DMS79 treated with DMSO at 0.1 percent for 48 hours (cell line): ENCODE results near the gene LZTS2.

Source experiments
- DNase-seq: peaks from one replicate; lab custom pipeline; 2025; lab: John Stamatoyannopoulos, UW

Gene LZTS2

DNA sequence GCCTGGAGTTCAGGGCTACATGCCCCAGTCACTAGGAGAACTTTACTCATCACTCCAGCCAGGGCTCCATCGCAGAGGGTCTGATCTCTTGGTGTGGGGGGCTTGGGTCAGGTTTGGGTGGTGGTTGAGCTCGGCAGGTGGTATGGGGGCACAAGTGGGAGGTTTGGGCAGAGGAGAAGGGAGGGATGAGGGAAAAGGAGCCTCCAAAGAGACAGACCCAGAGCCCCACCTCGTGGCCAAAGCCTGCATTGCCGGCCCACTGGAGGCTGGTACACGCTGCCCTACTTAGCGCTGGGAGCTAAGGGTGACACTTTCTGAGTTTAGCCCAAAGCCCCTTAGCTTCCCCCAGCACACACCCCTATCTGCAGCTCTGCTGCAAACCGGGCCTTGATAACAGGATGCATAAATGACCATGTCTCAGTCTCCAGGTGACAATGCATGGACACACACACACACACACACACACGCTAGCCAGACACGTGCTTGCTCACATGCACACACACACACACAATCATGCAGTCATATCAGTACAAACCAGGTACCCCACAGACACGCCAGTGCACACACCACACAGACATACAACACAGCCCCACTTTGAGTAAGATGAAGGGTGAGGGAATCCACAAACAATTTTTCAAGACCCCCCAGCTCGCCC is 14.7 kb downstream of the LZTS2 start:
- peak; percentile 18 for DNase-seq

GRCh38 chr10:101014966-101015581 is 15.5 kb downstream of the LZTS2 start:
- DNase-seq = no peak

DNA sequence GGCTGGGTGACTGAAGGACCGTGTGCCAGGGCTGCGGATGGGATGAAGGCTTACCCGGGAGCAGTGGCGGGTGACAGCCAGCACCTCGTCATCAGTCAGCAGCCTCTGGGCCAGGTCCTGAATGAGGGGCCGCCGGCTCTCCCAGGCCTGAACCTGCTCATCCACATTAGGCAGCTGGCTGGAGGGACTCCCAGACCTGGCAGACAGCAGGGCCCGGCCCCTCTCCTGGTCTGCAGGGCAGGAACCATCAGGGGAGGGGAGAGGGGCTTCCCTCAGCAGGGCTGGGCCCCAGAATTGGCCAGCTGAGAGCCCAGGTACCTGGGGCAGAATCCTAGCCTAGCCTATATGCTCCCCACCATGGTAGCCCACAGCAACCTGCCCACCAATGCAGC is 16.0 kb downstream of the LZTS2 start:
- DNase-seq = no peak

GRCh38 chr10:101016814-101017213 is 17.2 kb downstream of the LZTS2 start:
- DNase-seq = no peak

GRCh38 chr10:101018118-101018599 is 18.6 kb downstream of the LZTS2 start:
- no peak for DNase-seq

DNA sequence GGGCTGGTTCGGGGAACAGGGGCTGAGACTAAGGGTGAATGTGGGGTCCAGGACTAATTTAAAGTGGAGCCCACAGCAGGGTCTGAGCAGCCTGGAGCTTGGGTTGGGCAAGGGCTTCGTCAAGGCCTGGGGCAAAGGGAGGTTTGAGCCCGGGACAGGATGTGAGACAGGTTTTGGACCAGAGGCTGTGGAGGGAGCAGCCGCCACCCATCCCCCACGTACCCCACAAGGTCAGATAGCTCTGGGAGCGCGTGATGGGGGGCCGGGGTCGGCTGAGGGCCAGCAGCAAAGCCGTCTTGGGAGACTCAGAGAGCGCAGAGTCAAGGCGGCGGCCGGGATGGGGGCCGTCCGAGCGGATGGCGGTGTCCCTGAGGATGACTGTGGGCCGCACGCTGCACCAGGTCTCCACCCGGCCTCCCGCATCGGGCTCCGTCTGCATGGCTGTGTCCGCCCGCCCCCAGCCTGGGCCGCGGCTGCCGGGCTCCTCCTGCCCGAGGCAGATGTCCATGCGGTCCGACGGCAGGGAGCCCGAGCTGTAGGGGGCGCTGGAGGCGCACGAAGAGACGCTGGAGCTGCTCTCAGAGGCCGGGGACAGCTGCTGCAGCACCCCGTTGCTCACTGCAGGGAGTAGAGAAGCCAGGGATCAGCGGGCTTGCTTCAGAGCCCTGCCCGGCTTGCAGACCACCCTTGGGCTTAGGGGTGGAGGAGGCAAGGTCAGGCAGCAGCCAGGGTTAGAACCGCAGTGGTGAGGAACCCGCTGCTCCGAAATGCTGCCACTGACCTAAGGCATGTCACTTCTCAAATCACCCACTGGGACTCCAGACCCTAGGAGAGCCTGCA is 19.2 kb downstream of the LZTS2 start:
- peak; percentile 27 for DNase-seq

GRCh38 chr10:101019440-101019703 is 19.8 kb downstream of the LZTS2 start:
- DNase-seq = no peak

GRCh38 chr10:101020427-101021075 is 20.9 kb downstream of the LZTS2 start:
- no peak for DNase-seq

DNA sequence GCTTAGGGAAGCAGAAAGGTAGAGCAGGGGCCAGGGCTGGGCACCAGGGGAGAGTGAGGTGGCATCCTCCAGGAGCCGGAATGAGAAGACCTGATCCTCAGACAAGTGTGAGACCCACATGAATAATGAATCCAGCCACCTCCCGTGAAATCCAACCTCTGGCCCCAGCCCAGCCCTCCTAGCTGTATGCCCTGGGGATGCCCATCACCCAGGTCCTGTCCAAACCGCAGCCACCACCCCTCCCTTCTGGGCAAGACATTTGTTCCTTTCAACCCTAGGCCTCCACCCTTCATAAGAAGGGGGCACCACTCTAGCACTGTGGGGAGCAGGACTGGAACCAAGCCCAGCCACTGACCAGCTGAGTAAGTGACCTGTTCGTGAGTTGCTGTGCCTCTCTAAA is 21.6 kb downstream of the LZTS2 start:
- DNase-seq = no peak

DNA sequence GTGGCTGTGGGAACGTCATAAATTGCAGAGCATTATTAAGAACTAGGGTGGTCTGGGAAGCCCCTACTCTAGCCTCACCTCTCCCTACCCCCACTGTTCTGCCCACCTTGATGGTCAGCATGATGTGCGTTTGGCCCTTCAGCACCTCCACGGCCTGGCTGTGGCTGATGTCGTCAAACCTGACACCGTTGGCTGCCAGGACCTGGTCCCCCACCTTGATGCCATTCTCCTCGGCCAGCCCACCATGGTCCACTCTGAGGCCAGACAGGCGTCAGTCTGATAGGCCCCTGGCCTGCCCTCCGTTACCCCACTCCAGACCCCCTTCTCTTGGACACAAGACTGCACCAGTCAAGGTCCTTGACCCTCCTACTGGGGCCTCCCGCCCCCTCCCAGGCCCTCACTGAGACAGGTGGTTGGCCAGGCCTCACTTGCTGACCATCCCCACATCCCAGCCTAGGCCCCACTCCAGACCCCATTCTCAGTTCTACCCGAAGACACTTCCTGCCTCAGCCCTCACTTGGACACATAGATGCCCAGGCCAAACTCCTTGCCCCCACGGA is 22.2 kb downstream of the LZTS2 start:
- DNase-seq = no peak

DNA sequence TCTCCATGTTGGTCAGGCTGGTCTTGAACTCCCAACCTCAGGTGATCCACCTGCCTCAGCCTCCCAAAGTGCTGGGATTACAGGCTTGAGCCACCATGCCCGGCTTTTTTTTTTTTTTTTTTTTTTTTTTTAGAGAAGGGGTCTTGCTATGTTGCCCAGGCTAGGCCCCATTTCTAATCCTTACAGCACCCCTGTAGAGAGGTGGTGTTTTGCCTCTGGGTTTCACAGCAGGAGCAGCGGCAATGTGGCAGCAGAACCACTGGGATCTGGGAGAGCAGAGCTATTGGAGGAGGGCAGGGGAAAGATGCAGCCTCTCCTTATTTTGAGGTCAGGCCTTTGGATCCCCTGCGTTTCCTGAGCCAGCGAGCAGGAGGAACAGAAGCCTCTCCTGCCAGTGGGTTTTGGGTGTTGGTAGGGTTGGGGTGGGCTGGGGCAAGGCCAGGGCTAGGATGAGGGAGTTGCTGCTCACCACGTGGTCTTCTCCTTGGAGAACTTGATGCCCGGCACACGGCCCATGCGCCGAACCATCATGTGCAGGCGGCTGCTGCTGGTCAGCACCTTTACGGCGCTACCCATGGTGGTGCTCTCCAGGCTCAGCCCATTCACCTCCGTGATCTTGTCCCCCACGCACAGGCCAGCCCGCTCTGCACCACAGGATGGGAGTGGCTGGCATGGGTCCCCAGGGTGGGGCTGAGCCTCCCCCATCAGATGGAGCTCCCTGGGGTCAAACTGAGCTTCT is 23.5 kb downstream of the LZTS2 start:
- DNase-seq = no peak

DNA sequence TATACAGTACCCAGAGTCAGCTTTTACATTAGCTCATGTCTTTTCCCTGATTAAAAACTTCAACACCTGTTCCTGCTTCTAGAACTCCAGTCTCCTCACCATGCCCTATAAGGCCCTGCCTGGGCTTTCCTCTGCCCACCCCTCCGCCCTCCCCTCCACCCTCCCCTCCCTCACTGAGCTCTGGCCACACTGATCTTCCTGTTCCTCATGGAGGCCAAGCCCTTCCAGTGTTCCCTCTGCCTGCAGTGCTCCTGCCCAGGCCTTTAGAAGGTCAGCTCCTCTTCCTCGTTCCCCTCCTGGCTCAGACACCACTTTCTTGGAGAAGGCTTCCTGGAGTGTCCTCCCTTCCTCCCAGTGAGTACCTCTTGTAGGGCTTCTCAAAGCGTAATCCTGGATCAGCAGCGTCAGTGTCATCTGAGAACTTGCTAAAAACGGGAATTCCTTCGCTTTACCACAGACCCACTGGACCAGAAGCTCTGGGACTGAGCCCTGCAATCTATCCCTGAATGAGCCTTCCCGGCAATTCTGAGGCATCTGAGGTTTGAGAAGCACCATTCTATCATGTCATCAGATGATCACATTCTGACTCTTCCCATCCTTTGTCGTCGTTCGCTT is 27.6 kb downstream of the LZTS2 start:
- no peak for DNase-seq

DNA sequence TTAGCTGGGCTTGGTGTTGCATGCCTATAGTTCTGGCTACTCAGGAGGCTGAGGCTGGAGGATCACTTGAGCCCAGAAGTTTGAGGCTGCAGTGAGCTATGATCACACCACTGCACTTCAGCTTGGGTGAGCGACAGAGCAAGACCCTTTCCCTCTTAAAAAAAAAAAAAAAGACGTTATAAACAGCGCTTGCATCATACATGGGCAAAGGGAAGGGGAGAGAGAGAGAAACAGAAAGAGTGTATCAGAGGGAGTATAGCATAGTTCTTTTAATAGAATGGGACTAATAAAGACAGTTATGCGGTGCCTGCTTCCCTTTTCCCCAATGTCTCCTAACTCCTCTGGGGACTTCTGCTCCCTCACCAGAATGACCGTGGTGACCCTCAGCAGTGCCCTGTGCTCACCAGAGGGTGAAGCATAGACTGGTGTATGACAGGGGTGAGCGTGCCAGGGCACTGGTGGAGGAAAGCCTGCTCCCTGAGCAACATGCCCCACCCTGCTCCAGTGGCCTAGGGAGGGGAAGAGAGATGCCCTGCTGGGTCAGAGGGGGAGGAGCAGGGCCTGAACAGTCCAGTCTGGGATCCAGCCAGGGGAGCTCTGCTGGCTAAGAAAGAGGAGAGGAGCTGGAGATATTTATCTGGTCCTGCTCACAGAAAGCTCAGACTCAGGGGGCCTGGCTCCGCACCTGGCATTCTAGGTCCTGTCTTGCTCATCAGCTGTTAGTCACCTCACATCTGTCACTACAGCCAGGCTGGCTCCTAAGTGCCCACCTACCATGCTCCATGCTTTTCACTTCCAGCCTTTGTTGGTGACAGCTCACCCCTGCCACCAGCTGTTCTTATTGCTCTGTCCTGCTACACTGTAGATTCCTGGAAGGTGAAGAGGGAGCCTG is 29.1 kb downstream of the LZTS2 start:
- DNase-seq = no peak

- DNase-seq = no peak
These were observed 30.1 kb downstream of the LZTS2 start for GRCh38 chr10:101029520-101030295.

GRCh38 chr10:101030496-101031127 is 31.0 kb downstream of the LZTS2 start:
- DNase-seq = no peak

DNA sequence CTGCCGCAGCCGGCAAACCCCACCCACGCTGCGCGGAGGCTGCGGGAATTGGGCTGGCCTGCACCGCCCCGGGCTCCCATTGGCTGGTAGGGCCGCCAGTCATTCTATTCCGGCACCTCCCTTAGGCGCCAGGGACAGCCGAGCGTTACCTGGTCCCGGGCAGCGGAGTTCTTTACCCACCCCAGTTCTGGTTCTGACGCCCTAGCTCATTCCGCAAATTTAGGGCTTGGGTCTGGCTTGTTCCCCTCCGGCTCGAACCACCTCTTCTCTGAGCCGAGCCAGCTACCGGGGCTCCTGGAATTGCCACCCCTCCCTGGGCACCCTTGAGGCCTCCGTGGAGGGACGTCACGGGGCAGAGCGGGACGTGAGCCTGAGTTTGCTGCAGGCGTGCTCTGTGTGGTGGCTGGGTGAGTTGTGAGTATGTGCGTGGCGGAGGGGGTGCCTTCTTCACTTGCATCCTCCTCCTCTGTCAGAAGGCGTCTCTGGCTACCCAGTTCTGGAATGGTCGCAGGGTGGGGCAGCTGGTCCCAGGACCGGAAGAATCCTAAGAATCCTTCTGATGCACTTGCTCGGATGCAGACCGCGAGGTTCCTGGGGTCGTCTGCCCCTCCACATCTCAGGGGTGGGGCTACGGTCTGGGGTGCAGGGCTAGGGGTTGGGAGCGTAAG is 31.7 kb downstream of the LZTS2 start, which contains the start of the genes PDZD7 and SFXN3:
TSS of gene PDZD7 (minus strand) at position 2 of the 668 bp plus-strand sequence. CDS start 910 bp downstream, outside the sequence.
TSS of gene SFXN3 (plus strand) at position 107 of the 668 bp plus-strand sequence. CDS start 3,461 bp downstream, outside the sequence.
- DNase-seq = peak; percentile 60

- DNase-seq = peak; percentile 28
These were observed 32.4 kb downstream of the LZTS2 start for GRCh38 chr10:101031796-101032636.
